C4-2B (cell line): ENCODE results near the gene PAX6.

ENCODE experiments used
- ZFX ChIP-seq: fragments of 450-650 bp; IDR thresholded peaks from 2 replicates; pipeline ENCODE4 v1.6.1; 2017
- TF ChIP-seq, protein P1 (sequence below): fragments of 450-650 bp; conservative IDR thresholded peaks from 2 replicates; pipeline ENCODE4 v1.5.1; 2017; ENCODE audit warnings: mild to moderate bottlenecking

DNA sequence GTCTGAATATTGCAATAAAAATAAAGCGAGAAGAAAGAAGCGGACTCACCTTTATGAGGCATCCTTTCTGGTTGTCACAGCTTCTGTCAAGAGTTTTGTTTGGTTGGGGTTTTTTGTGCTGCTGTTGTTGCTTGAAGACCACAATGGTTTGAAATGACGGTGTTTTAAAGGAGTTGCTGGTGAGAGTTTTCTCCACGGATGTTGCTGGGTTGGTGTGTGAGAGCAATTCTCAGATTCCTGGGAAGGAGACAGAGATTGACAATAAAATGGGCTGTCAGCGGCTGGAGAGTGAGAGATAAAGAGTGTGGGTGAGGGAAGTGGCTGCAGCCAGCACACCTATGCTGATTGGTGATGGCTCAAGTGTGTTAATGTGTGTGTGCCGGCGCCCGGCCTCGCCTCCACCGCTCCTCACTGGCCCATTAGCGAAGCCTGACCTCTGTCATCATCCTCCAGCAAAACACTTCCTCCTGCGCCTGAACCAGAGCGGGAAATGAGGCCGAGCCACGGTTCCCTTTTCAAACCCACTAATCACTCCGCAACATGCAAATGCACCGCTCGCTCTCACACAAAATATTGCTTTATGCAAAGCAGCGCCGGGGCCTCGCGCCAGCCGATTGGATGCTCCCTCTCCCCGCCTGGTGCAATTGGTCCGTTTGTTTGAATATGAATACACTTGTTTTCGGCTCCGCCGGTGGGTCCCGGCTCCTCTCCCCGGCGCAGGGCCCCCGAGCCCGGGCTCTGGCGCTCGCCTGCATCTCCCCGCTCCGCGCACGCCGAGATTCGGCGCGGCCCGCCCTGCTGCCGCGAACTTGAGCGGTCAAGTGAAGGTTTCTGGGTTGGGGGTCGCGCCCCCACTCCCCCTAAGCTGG is at the start of gene PAX6:
- TF ChIP-seq, protein P1, sequence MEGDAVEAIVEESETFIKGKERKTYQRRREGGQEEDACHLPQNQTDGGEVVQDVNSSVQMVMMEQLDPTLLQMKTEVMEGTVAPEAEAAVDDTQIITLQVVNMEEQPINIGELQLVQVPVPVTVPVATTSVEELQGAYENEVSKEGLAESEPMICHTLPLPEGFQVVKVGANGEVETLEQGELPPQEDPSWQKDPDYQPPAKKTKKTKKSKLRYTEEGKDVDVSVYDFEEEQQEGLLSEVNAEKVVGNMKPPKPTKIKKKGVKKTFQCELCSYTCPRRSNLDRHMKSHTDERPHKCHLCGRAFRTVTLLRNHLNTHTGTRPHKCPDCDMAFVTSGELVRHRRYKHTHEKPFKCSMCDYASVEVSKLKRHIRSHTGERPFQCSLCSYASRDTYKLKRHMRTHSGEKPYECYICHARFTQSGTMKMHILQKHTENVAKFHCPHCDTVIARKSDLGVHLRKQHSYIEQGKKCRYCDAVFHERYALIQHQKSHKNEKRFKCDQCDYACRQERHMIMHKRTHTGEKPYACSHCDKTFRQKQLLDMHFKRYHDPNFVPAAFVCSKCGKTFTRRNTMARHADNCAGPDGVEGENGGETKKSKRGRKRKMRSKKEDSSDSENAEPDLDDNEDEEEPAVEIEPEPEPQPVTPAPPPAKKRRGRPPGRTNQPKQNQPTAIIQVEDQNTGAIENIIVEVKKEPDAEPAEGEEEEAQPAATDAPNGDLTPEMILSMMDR = no peak
- no peak for TF ChIP-seq ZFX
